ENCODE results near the gene TIMM17B.

Gene TIMM17B

GRCh38 chrX:48897625-48898306, at the start of gene TIMM17B, which contains the start of gene PQBP1:
TIMM17B (minus strand) TSS chrX:48897768; CDS start chrX:48897749, 19 bp downstream.
PQBP1 (plus strand) TSS chrX:48897930; CDS start chrX:48898510, 580 bp downstream.
- peak; percentile 90 for DNase-seq (ENCODE audit: low read depth)
- peak within 1 kb of the TSS; percentile 81 for H3K4me3 ChIP-seq (ENCODE audit: low read depth, low read length)

- no peak overlapping the region for H3K4me3 ChIP-seq (ENCODE audit: low read depth, low read length)
- no peak for DNase-seq (ENCODE audit: low read depth)
Measured at GRCh38 chrX:48945517-48946348, 48.2 kb upstream of the TIMM17B start.

GRCh38 chrX:48942895-48943294, 45.3 kb upstream of the TIMM17B start:
- no peak overlapping the region for H3K4me3 ChIP-seq (ENCODE audit: low read depth, low read length)
- no peak for DNase-seq (ENCODE audit: low read depth)

- no peak for DNase-seq (ENCODE audit: low read depth)
- H3K4me3 ChIP-seq (ENCODE audit: low read depth, low read length), result no peak overlapping the region
Measured at GRCh38 chrX:48940404-48940955, 42.9 kb upstream of the TIMM17B start.

GRCh38 chrX:48939524-48940228, 42.1 kb upstream of the TIMM17B start:
- DNase-seq (ENCODE audit: low read depth), result no peak
- H3K4me3 ChIP-seq (ENCODE audit: low read depth, low read length), result no peak overlapping the region

GRCh38 chrX:48938721-48939425, 41.3 kb upstream of the TIMM17B start:
- H3K4me3 ChIP-seq (ENCODE audit: low read depth, low read length), result no peak overlapping the region
- no peak for DNase-seq (ENCODE audit: low read depth)

GRCh38 chrX:48937054-48937907, 39.7 kb upstream of the TIMM17B start:
- no peak for DNase-seq (ENCODE audit: low read depth)
- H3K4me3 ChIP-seq (ENCODE audit: low read depth, low read length), result no peak overlapping the region

- H3K4me3 ChIP-seq (ENCODE audit: low read depth, low read length), result no peak overlapping the region
- DNase-seq (ENCODE audit: low read depth), result no peak
Measured at GRCh38 chrX:48936429-48937053, 39.0 kb upstream of the TIMM17B start.

- no peak for DNase-seq (ENCODE audit: low read depth)
- H3K4me3 ChIP-seq (ENCODE audit: low read depth, low read length), result no peak overlapping the region
Measured at GRCh38 chrX:48935301-48935670, 37.7 kb upstream of the TIMM17B start.

GRCh38 chrX:48934581-48935300, 37.2 kb upstream of the TIMM17B start:
- DNase-seq (ENCODE audit: low read depth), result no peak
- no peak overlapping the region for H3K4me3 ChIP-seq (ENCODE audit: low read depth, low read length)

- DNase-seq (ENCODE audit: low read depth), result no peak
- H3K4me3 ChIP-seq (ENCODE audit: low read depth, low read length), result no peak overlapping the region
Measured at GRCh38 chrX:48933757-48934156, 36.2 kb upstream of the TIMM17B start.

GRCh38 chrX:48927736-48928382, 30.3 kb upstream of the TIMM17B start:
- no peak overlapping the region for H3K4me3 ChIP-seq (ENCODE audit: low read depth, low read length)

GRCh38 chrX:48927123-48927522, 29.6 kb upstream of the TIMM17B start:
- H3K4me3 ChIP-seq (ENCODE audit: low read depth, low read length), result no peak overlapping the region
- no peak for DNase-seq (ENCODE audit: low read depth)

More at GRCh38 chrX:48927736-48928382, 30.3 kb upstream of the TIMM17B start:
- DNase-seq (ENCODE audit: low read depth), result no peak

- no peak for DNase-seq (ENCODE audit: low read depth)
Measured at GRCh38 chrX:48924270-48924669, 26.7 kb upstream of the TIMM17B start.

GRCh38 chrX:48923771-48924170, 26.2 kb upstream of the TIMM17B start:
- H3K4me3 ChIP-seq (ENCODE audit: low read depth, low read length), result no peak overlapping the region
- no peak for DNase-seq (ENCODE audit: low read depth)

More at GRCh38 chrX:48924270-48924669, 26.7 kb upstream of the TIMM17B start:
- no peak overlapping the region for H3K4me3 ChIP-seq (ENCODE audit: low read depth, low read length)

- H3K4me3 ChIP-seq (ENCODE audit: low read depth, low read length), result no peak overlapping the region
- DNase-seq (ENCODE audit: low read depth), result no peak
Measured at GRCh38 chrX:48920718-48921104, 23.1 kb upstream of the TIMM17B start.
